Pancreas (tissue), 10 donors: ENCODE measurements around the gene ABCA1. TPM values are rescaled to one million over a fixed set of nuclear protein-coding genes. Genes with fewer than 3 reads are reported as not detected.
A peak's percentile ranks its signal among the peaks of the same experiment; 100 is the strongest.
"Not testable (repeated sequence)": the region's sequence is repeated elsewhere in the genome, so short reads cannot be mapped to it uniquely, and the experiment has no call there.

ENCODE experiments used
- ATAC-seq, 4 donors: fragments of 200-7000 bp; cut with Tn5 transposase; one replicate each; pipeline versions ENCODE4 v1.8.0 to v1.9.1; 2020; ENCODE audit warnings: mild to moderate bottlenecking in 4 of 4, moderate library complexity in 4 of 4
- DNase-seq, 6 donors: peaks; one replicate each; pipeline ENCODE4 v3.0.0-alpha.2; 2020
- FAIRE-seq: peaks from 2 replicates; lab custom pipeline; 2012; peaks lifted over from hg19 to GRCh38; lab: Jason Lieb, UNC
- H3K27ac ChIP-seq, 4 donors: fragments of 200-600 bp; sonication (generic); 1 replicate in 3 of 4; 2 replicates in 1 of 4; pipeline versions ENCODE4 v1.5.0 to v1.8.0; 2020
- H3K27me3 ChIP-seq, 4 donors: fragments of 200-600 bp; one replicate each; pipeline ENCODE4 v1.8.0; 2021
- H3K36me3 ChIP-seq, 3 donors: fragments of 200-600 bp; sonication (generic) in 1 of 3; one replicate each; pipeline versions ENCODE4 v1.5.0 to v1.8.0; 2020 to 2021
- H3K4me1 ChIP-seq, 3 donors: fragments of 200-600 bp; one replicate each; pipeline ENCODE4 v1.8.0; 2021
- H3K4me3 ChIP-seq, 4 donors: fragments of 200-600 bp; sonication (generic) in 2 of 4; one replicate each; pipeline versions ENCODE4 v1.5.0 to v1.8.0; 2020 to 2021
- H3K9me3 ChIP-seq, 4 donors: fragments of 200-600 bp; one replicate each; pipeline ENCODE4 v1.8.0; 2021
- WGBS, 2 donors: extraction: QIAGEN DNeasy Blood & Tissue Kit; methylation state at CpG; one replicate each; pipeline ENCODE4 v1.1.7; 2013; 5-methylcytosine and 5-hydroxymethylcytosine counted together
- intact Hi-C, 3 donors: fragments of 100-400 bp; cut with DNase I; formaldehyde crosslinking; loops; one replicate each; pipeline versions ENCODE4 v1.11.1 to v1.14.2; 2022
- polyA plus RNA-seq, 2 donors: library from polyadenylated mRNA; stranded (reverse); fragments of 200-250 nt; gene quantifications; one replicate each; pipeline ENCODE4 v1.2.3, GENCODE V29; 2013
- total RNA-seq, 6 donors: library from RNA; stranded (reverse); fragmentation: NEBNext Ultra II Directional in 4 of 6; extraction: Animal tissue kit (Norgen Biotek cat#: 25700) in 4 of 6; gene quantifications; one replicate each; pipeline versions ENCODE4 v1.2.1 to v1.2.4, GENCODE V29; 2021 to 2023
- TF ChIP-seq, protein P1 (sequence below), 4 donors: fragments of 200-600 bp; sonication (generic) in 3 of 4; IDR thresholded peaks; one replicate each; pipeline versions ENCODE4 v1.5.0 to v1.8.0; 2021; ENCODE audit warnings: antibody characterized with exemption in 4 of 4
- donor health status: healthy with polysubstance abuse.
- donor health status: DM: no; HTN: no; CAD: no; lungs with moderate emphysema.
- donor health status: DM: no; HTN: no; CAD: no.
- donor health status: control.
- donor health status: control.
- donor health status: Bipolar disorder and iron deficiency.
- donor health status: DM: yes; HTN: yes; CAD: no.
- donor health status: DM: no; HTN: no; CAD: no.
- donor health status: DM: no; HTN: no; CAD: no.
- donor health status: DM: yes; HTN: yes; CAD: no.

ABCA1 gene
- total and polyA plus RNA-seq, 8 donors = 3.2 to 20.4 (median 8.6) TPM

GRCh38 chr9:104961238-104961637 lies 33.3 kb upstream of the ABCA1 start:
- no peak overlapping the region for H3K4me3 ChIP-seq
- no peaks in the 10 kb centered on the region for H3K9me3 ChIP-seq
- intact Hi-C loops = no loop called here
- TF ChIP-seq, protein P1, sequence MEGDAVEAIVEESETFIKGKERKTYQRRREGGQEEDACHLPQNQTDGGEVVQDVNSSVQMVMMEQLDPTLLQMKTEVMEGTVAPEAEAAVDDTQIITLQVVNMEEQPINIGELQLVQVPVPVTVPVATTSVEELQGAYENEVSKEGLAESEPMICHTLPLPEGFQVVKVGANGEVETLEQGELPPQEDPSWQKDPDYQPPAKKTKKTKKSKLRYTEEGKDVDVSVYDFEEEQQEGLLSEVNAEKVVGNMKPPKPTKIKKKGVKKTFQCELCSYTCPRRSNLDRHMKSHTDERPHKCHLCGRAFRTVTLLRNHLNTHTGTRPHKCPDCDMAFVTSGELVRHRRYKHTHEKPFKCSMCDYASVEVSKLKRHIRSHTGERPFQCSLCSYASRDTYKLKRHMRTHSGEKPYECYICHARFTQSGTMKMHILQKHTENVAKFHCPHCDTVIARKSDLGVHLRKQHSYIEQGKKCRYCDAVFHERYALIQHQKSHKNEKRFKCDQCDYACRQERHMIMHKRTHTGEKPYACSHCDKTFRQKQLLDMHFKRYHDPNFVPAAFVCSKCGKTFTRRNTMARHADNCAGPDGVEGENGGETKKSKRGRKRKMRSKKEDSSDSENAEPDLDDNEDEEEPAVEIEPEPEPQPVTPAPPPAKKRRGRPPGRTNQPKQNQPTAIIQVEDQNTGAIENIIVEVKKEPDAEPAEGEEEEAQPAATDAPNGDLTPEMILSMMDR (IDR thresholded peaks at IDR 0.05) = no peak
- no peaks in the 10 kb centered on the region for H3K4me1 ChIP-seq
- ATAC-seq (peak in 2 of 4 donors; percentile 16 to 43), FAIRE-seq (no peak), DNase-seq (no peak)
- no peaks in the 10 kb centered on the region for H3K27me3 ChIP-seq
- WGBS, 2 donors = 67 to 74% methylated on average over 5 of the region's 5 CpGs
- H3K27ac ChIP-seq = no peak overlapping the region
- H3K36me3 ChIP-seq = no peaks in the 10 kb centered on the region

DNA sequence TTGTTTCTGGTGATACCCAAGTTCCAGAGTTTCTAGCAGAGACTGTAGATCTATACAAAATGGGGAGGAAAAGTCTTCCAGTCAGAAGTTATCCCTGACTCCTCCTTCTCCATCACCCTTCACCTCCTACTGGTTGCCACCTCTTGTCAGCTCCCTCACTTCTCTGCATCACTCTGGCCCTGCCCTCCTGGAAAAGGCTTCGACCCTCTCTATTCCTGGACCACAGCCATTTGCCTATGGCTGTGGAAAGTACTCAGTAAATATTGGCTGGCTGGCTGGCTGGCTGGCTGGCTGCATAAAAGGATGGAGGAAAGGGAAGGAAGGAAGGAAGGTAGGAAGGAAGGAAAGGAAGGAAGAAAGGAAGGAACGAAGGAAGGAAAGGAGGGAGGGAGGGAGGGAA lies 32.7 kb upstream of the ABCA1 start:
- Histone ChIP-seq H3K4me3 (no peak overlapping the region), H3K27me3 (no peaks in the 10 kb centered on the region), H3K36me3 (no peaks in the 10 kb centered on the region), H3K4me1 (no peaks in the 10 kb centered on the region), H3K9me3 (no peaks in the 10 kb centered on the region), H3K27ac (no peak overlapping the region)
- FAIRE-seq (no peak), ATAC-seq (no peak), DNase-seq (no peak)
- intact Hi-C loops = no loop called here
- 22 to 31% methylated on average over 2 of the region's 2 CpGs for WGBS, 2 donors
- TF ChIP-seq, protein P1 (IDR thresholded peaks at IDR 0.05) = no peak

- FAIRE-seq (no peak), DNase-seq (no peak), ATAC-seq (no peak)
- 44 to 45% methylated on average over 1 of the region's 1 CpG for WGBS, 2 donors
- Histone ChIP-seq H3K9me3 (no peaks in the 10 kb centered on the region), H3K27ac (no peak overlapping the region), H3K4me3 (no peak overlapping the region), H3K27me3 (no peaks in the 10 kb centered on the region), H3K36me3 (no peaks in the 10 kb centered on the region), H3K4me1 (no peaks in the 10 kb centered on the region)
- intact Hi-C loops = no loop called here
- TF ChIP-seq, protein P1 (IDR thresholded peaks at IDR 0.05) = no peak
These were observed 30.8 kb upstream of the ABCA1 start for GRCh38 chr9:104958751-104959150.

DNA sequence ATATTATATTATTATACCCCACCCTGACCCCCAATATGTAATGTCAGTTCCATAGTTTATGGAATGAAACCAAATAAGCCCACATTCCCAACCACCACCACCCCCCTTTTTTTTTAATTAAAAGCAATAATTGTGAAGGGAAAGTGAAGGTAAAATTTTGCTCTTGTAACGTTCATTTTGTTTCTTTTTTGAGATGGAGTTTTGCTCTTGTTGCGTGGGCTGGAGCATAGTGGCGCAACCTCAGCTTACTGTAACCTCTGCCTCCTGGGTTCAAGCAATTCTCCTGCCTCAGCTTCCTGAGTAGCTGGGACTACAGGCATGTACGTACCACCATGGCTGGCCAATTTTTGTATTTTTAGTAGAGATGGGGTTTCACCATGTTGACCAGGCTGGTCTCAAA lies 30.1 kb upstream of the ABCA1 start:
- 61 to 82% methylated on average over 4 of the region's 4 CpGs for WGBS, 2 donors
- intact Hi-C loops = not testable (repeated sequence)

GRCh38 chr9:104951487-104951886 lies 23.5 kb upstream of the ABCA1 start:
- FAIRE-seq (no peak), ATAC-seq (no peak), DNase-seq (no peak)
- WGBS, 2 donors = 75 to 86% methylated on average over 4 of the region's 4 CpGs
- intact Hi-C loops = no loop called here
- Histone ChIP-seq H3K36me3 (no peaks in the 10 kb centered on the region), H3K9me3 (no peaks in the 10 kb centered on the region), H3K27me3 (no peaks in the 10 kb centered on the region), H3K4me3 (no peak overlapping the region), H3K4me1 (no peaks in the 10 kb centered on the region), H3K27ac (no peak overlapping the region)
- TF ChIP-seq, protein P1 (IDR thresholded peaks at IDR 0.05) = no peak

More for the DNA sequence above, 30.1 kb upstream of the ABCA1 start:
- not testable (repeated sequence) for DNase-seq, H3K9me3 ChIP-seq, ATAC-seq, FAIRE-seq, H3K36me3 ChIP-seq, H3K4me3 ChIP-seq, H3K27ac ChIP-seq, H3K27me3 ChIP-seq, H3K4me1 ChIP-seq
